Mesenchymal stem cell (in vitro differentiated cells and primary cell): ENCODE data around the gene SMIM26.

Source experiments
- DNase-seq: peaks from one replicate; pipeline ENCODE4 v3.0.0-alpha.2; 2013
- H2AFZ ChIP-seq: one replicate; pipeline ENCODE4 v1.6.1; 2013; ENCODE audit warnings: low read depth, mild to moderate bottlenecking, control low read depth, inconsistent platforms, low read length, moderate library complexity
- H2AK5ac ChIP-seq: 2 replicates; pipeline ENCODE4 v1.6.1; 2013; ENCODE audit warnings: low read length, moderate library complexity, mild to moderate bottlenecking, inconsistent platforms; ENCODE audit not compliant: severe bottlenecking
- H2BK120ac ChIP-seq: one replicate; pipeline ENCODE4 v1.6.1; 2013; ENCODE audit warnings: low read depth, mild to moderate bottlenecking, inconsistent platforms, low read length, moderate library complexity
- H2BK12ac ChIP-seq, 2 experiments: one replicate each; pipeline ENCODE4 v1.6.1; 2013; ENCODE audit warnings: inconsistent platforms in 2 of 2, low read length in 2 of 2, mild to moderate bottlenecking in 2 of 2, moderate library complexity in 2 of 2, control low read depth in 1 of 2
- H2BK15ac ChIP-seq: one replicate; pipeline ENCODE4 v1.6.1; 2013; ENCODE audit warnings: mild to moderate bottlenecking, low read depth, inconsistent platforms; ENCODE audit not compliant: poor library complexity, severe bottlenecking
- H2BK5ac ChIP-seq: 2 replicates; pipeline ENCODE4 v1.6.1; 2013; ENCODE audit warnings: low read depth, mild to moderate bottlenecking, low read length, control low read depth, inconsistent platforms; ENCODE audit not compliant: poor library complexity, severe bottlenecking
- H3K14ac ChIP-seq, 2 experiments: one replicate each; pipeline ENCODE4 v1.6.1; 2013; ENCODE audit warnings: inconsistent platforms in 2 of 2, low read length in 2 of 2, control low read depth in 1 of 2, mild to moderate bottlenecking in 1 of 2, moderate library complexity in 1 of 2
- H3K18ac ChIP-seq, 2 experiments: one replicate each; pipeline ENCODE4 v1.6.1; 2013; ENCODE audit warnings: inconsistent platforms in 2 of 2, low read length in 2 of 2, control low read depth in 1 of 2, low read depth in 1 of 2, mild to moderate bottlenecking in 1 of 2
- H3K23ac ChIP-seq, 2 experiments: one replicate each; pipeline ENCODE4 v1.6.1; 2013; ENCODE audit warnings: inconsistent platforms in 2 of 2, low read length in 2 of 2, mild to moderate bottlenecking in 2 of 2, moderate library complexity in 2 of 2, control low read depth in 1 of 2
- H3K27ac ChIP-seq: 2 replicates; pipeline ENCODE4 v1.5.1; 2013; ENCODE audit warnings: mild to moderate bottlenecking, moderate library complexity, low read length, control low read depth, inconsistent platforms; ENCODE audit not compliant: poor library complexity, severe bottlenecking
- H3K27me3 ChIP-seq, 2 experiments: 2 replicates each; pipeline versions ENCODE4 v1.6.1 to v1.7.0; 2013; ENCODE audit warnings: low read length in 2 of 2, mild to moderate bottlenecking in 2 of 2, moderate library complexity in 2 of 2, control low read depth in 1 of 2, inconsistent platforms in 1 of 2; ENCODE audit not compliant: control insufficient read depth in 1 of 2, insufficient read depth in 1 of 2
- H3K36me3 ChIP-seq, 2 experiments: 2 replicates each; pipeline versions ENCODE4 v1.6.1 to v1.7.0; 2013; ENCODE audit warnings: low read length in 2 of 2, control low read depth in 1 of 2, inconsistent platforms in 1 of 2, low read depth in 1 of 2, mild to moderate bottlenecking in 1 of 2; ENCODE audit not compliant: insufficient read depth in 2 of 2, control insufficient read depth in 1 of 2
- H3K4ac ChIP-seq, 2 experiments: one replicate each; pipeline ENCODE4 v1.6.1; 2013; ENCODE audit warnings: inconsistent platforms in 2 of 2, low read length in 2 of 2, mild to moderate bottlenecking in 2 of 2, moderate library complexity in 2 of 2, control low read depth in 1 of 2, low read depth in 1 of 2
- H3K4me1 ChIP-seq: 2 replicates; pipeline ENCODE4 v1.6.1; 2013; ENCODE audit warnings: low read depth, low read length, control low read depth; ENCODE audit not compliant: control insufficient read depth, insufficient read depth
- H3K4me2 ChIP-seq: 2 replicates; pipeline ENCODE4 v1.6.1; 2013; ENCODE audit warnings: low read length, mild to moderate bottlenecking, inconsistent platforms; ENCODE audit not compliant: poor library complexity, severe bottlenecking
- H3K4me3 ChIP-seq, 2 experiments: 2 replicates each; pipeline versions ENCODE4 v1.5.1 to v1.7.0; 2013; ENCODE audit warnings: low read length in 2 of 2, mild to moderate bottlenecking in 2 of 2, control low read depth in 1 of 2, low read depth in 1 of 2; ENCODE audit not compliant: insufficient read depth in 1 of 2
- H3K79me1 ChIP-seq: replicated peaks from 2 replicates; pipeline ENCODE4 v1.6.1; 2013; ENCODE audit warnings: mild to moderate bottlenecking, control low read depth, low read length, inconsistent platforms; ENCODE audit not compliant: poor library complexity, severe bottlenecking
- H3K9ac ChIP-seq: 2 replicates; pipeline ENCODE4 v1.7.0; 2013; ENCODE audit warnings: mild to moderate bottlenecking, low read length, moderate library complexity
- H3K9me3 ChIP-seq: 2 replicates; pipeline ENCODE4 v1.7.0; 2013; ENCODE audit warnings: mild to moderate bottlenecking, low read length; ENCODE audit not compliant: control insufficient read depth
- H4K8ac ChIP-seq: one replicate; pipeline ENCODE4 v1.6.1; 2013; ENCODE audit warnings: inconsistent platforms, mild to moderate bottlenecking, low read length, moderate library complexity
- H4K91ac ChIP-seq: one replicate; pipeline ENCODE4 v1.6.1; 2013; ENCODE audit warnings: mild to moderate bottlenecking, low read length, inconsistent platforms
- WGBS: methylation state at CpG from one replicate; pipeline ENCODE4 v1.1.7; 2013; ENCODE audit warnings: mixed read lengths; 5-methylcytosine and 5-hydroxymethylcytosine counted together

The SMIM26 gene

GRCh38 chr20:18596270-18596669 is 29.0 kb downstream of the SMIM26 start:
- no peak overlapping the region for H2BK5ac ChIP-seq
- no peak overlapping the region for H4K8ac ChIP-seq
- no peak overlapping the region for H3K4me2 ChIP-seq
- H3K23ac ChIP-seq = no peak overlapping the region
- H2AK5ac ChIP-seq = no peak overlapping the region
- H3K14ac ChIP-seq = no peak overlapping the region
- H4K91ac ChIP-seq = no peak overlapping the region
- DNase-seq = no peak
- no peak overlapping the region for H3K27ac ChIP-seq
- H3K27me3 ChIP-seq = no peaks in the 10 kb centered on the region
- no peak overlapping the region for H2BK15ac ChIP-seq
- H3K36me3 ChIP-seq = peaks cover 10 to 54% of the 10 kb centered on the region in 2 experiments
- no peaks in the 10 kb centered on the region for H3K4me1 ChIP-seq
- H2BK120ac ChIP-seq = peak overlapping the region; percentile 34
- no peak overlapping the region for H3K9ac ChIP-seq
- H3K9me3 ChIP-seq = no peaks in the 10 kb centered on the region
- H3K18ac ChIP-seq = no peak overlapping the region
- no peak overlapping the region for H3K4ac ChIP-seq
- no peak overlapping the region for H2AFZ ChIP-seq
- no peak overlapping the region for H3K4me3 ChIP-seq
- peaks cover 13% of the 10 kb centered on the region for H3K79me1 ChIP-seq
- H2BK12ac ChIP-seq = no peak overlapping the region

GRCh38 chr20:18609741-18610140 is 42.5 kb downstream of the SMIM26 start:
- H4K8ac ChIP-seq = no peak overlapping the region

GRCh38 chr20:18611492-18611891 is 44.3 kb downstream of the SMIM26 start:
- no peak overlapping the region for H3K23ac ChIP-seq
- no peak overlapping the region for H3K4ac ChIP-seq
- H3K79me1 ChIP-seq = peaks cover 12% of the 10 kb centered on the region
- H3K14ac ChIP-seq = no peak overlapping the region
- H2BK5ac ChIP-seq = no peak overlapping the region
- 97% methylated on average over 7 of the region's 8 CpGs for WGBS
- no peak overlapping the region for H3K4me3 ChIP-seq
- no peak overlapping the region for H2AFZ ChIP-seq
- no peak overlapping the region for H2BK120ac ChIP-seq
- no peak overlapping the region for H3K18ac ChIP-seq
- no peaks in the 10 kb centered on the region for H3K27me3 ChIP-seq
- no peak overlapping the region for H2BK12ac ChIP-seq
- no peak overlapping the region for H2AK5ac ChIP-seq
- H3K27ac ChIP-seq = no peak overlapping the region
- no peak overlapping the region for H2BK15ac ChIP-seq
- H4K91ac ChIP-seq = no peak overlapping the region
- H4K8ac ChIP-seq = no peak overlapping the region
- H3K4me1 ChIP-seq = peaks cover 2% of the 10 kb centered on the region
- H3K9me3 ChIP-seq = no peaks in the 10 kb centered on the region
- H3K36me3 ChIP-seq = peaks cover 4 to 9% of the 10 kb centered on the region in 2 experiments
- no peak for DNase-seq
- no peak overlapping the region for H3K4me2 ChIP-seq
- H3K9ac ChIP-seq = no peak overlapping the region

More at GRCh38 chr20:18609741-18610140, 42.5 kb downstream of the SMIM26 start:
- Histone ChIP-seq H3K36me3 (peaks cover 3 to 4% of the 10 kb centered on the region in 2 experiments), H2BK5ac (no peak overlapping the region), H3K9ac (no peak overlapping the region), H3K79me1 (peaks cover 10% of the 10 kb centered on the region), H3K4ac (no peak overlapping the region), H2BK15ac (no peak overlapping the region), H3K27ac (no peak overlapping the region), H2AK5ac (no peak overlapping the region), H4K91ac (no peak overlapping the region), H3K23ac (no peak overlapping the region), H3K27me3 (no peaks in the 10 kb centered on the region), H3K9me3 (no peaks in the 10 kb centered on the region), H2BK120ac (no peak overlapping the region), H3K4me1 (peaks cover 2% of the 10 kb centered on the region), H3K14ac (no peak overlapping the region), H3K4me2 (no peak overlapping the region), H2BK12ac (no peak overlapping the region), H3K4me3 (no peak overlapping the region), H3K18ac (no peak overlapping the region), H2AFZ (no peak overlapping the region)
- DNase-seq = no peak

GRCh38 chr20:18613553-18613952 is 46.3 kb downstream of the SMIM26 start:
- Histone ChIP-seq H4K91ac (no peak overlapping the region), H3K27ac (no peak overlapping the region), H4K8ac (no peak overlapping the region), H2BK120ac (no peak overlapping the region), H2BK12ac (no peak overlapping the region), H3K79me1 (peaks cover 11% of the 10 kb centered on the region), H3K4me3 (no peak overlapping the region), H3K4me2 (no peak overlapping the region), H2BK15ac (no peak overlapping the region), H3K4ac (no peak overlapping the region), H2AFZ (no peak overlapping the region), H3K4me1 (peaks cover 2% of the 10 kb centered on the region), H3K14ac (no peak overlapping the region), H3K23ac (no peak overlapping the region), H3K27me3 (no peaks in the 10 kb centered on the region), H3K36me3 (peaks cover 4 to 12% of the 10 kb centered on the region in 2 experiments), H2AK5ac (no peak overlapping the region), H3K9ac (no peak overlapping the region), H3K18ac (no peak overlapping the region), H3K9me3 (no peaks in the 10 kb centered on the region), H2BK5ac (no peak overlapping the region)
- no peak for DNase-seq
- WGBS = 96% methylated on average over 1 of the region's 2 CpGs
